ENCODE measurements around the gene RASL10B.
"Not testable (repeated sequence)": the region's sequence is repeated elsewhere in the genome, so short reads cannot be mapped to it uniquely, and the experiment has no call there.

The RASL10B gene

GRCh38 chr17:35748341-35748841 lies 17.0 kb downstream of the RASL10B start:
- peaks cover 0 to 55% (median 42%) of the 10 kb centered on the region in 5 donors for H3K4me1 ChIP-seq (ENCODE audit: control insufficient read depth in 5 of 5, insufficient read depth in 5 of 5, low read length in 5 of 5)
- no peak overlapping the region for H3K4me3 ChIP-seq (ENCODE audit: low read depth in 1 of 5, low read length in 5 of 5)
- peaks cover 0 to 45% (median 26%) of the 10 kb centered on the region in 5 donors for H3K27me3 ChIP-seq (ENCODE audit: control insufficient read depth in 5 of 5, insufficient read depth in 4 of 5, low read length in 5 of 5)
- H3K9me3 ChIP-seq (ENCODE audit: control insufficient read depth in 5 of 5, low read length in 5 of 5): no peaks in the 10 kb centered on the region
- H3K27ac ChIP-seq (ENCODE audit: low read depth, low read length): no peak overlapping the region
- no peaks in the 10 kb centered on the region for H3K36me3 ChIP-seq (ENCODE audit: control insufficient read depth in 5 of 5, insufficient read depth in 5 of 5, low read length in 5 of 5)
- no peak overlapping the region for H3K9ac ChIP-seq (ENCODE audit: low read length in 5 of 5)

GRCh38 chr17:35748979-35749378 lies 17.5 kb downstream of the RASL10B start:
- Histone ChIP-seq H3K27me3 (ENCODE audit: control insufficient read depth in 5 of 5, insufficient read depth in 4 of 5, low read length in 5 of 5) (peaks cover 0 to 40% (median 26%) of the 10 kb centered on the region in 5 donors), H3K36me3 (ENCODE audit: control insufficient read depth in 5 of 5, insufficient read depth in 5 of 5, low read length in 5 of 5) (no peaks in the 10 kb centered on the region), H3K4me3 (ENCODE audit: low read depth in 1 of 5, low read length in 5 of 5) (no peak overlapping the region), H3K27ac (ENCODE audit: low read depth, low read length) (no peak overlapping the region), H3K9ac (ENCODE audit: low read length in 5 of 5) (no peak overlapping the region), H3K9me3 (ENCODE audit: control insufficient read depth in 5 of 5, low read length in 5 of 5) (no peaks in the 10 kb centered on the region), H3K4me1 (ENCODE audit: control insufficient read depth in 5 of 5, insufficient read depth in 5 of 5, low read length in 5 of 5) (peaks cover 0 to 60% (median 48%) of the 10 kb centered on the region in 5 donors)

- Histone ChIP-seq H3K9me3 (ENCODE audit: control insufficient read depth in 5 of 5, low read length in 5 of 5) (no peaks in the 10 kb centered on the region), H3K4me3 (ENCODE audit: low read depth in 1 of 5, low read length in 5 of 5) (peak overlapping the region in 1 of 5 donors; percentile 5), H3K4me1 (ENCODE audit: control insufficient read depth in 5 of 5, insufficient read depth in 5 of 5, low read length in 5 of 5) (peaks cover 0 to 60% (median 48%) of the 10 kb centered on the region in 5 donors), H3K27ac (ENCODE audit: low read depth, low read length) (no peak overlapping the region), H3K9ac (ENCODE audit: low read length in 5 of 5) (no peak overlapping the region), H3K36me3 (ENCODE audit: control insufficient read depth in 5 of 5, insufficient read depth in 5 of 5, low read length in 5 of 5) (no peaks in the 10 kb centered on the region), H3K27me3 (ENCODE audit: control insufficient read depth in 5 of 5, insufficient read depth in 4 of 5, low read length in 5 of 5) (peaks cover 0 to 40% (median 26%) of the 10 kb centered on the region in 5 donors)
Observed at GRCh38 chr17:35749560-35750412, 18.3 kb downstream of the RASL10B start.

GRCh38 chr17:35750526-35751395 lies 19.3 kb downstream of the RASL10B start:
- peaks cover 0 to 36% (median 26%) of the 10 kb centered on the region in 5 donors for H3K27me3 ChIP-seq (ENCODE audit: control insufficient read depth in 5 of 5, insufficient read depth in 4 of 5, low read length in 5 of 5)
- H3K36me3 ChIP-seq (ENCODE audit: control insufficient read depth in 5 of 5, insufficient read depth in 5 of 5, low read length in 5 of 5): no peaks in the 10 kb centered on the region
- peak overlapping the region in 1 of 5 donors; percentile 5 for H3K4me3 ChIP-seq (ENCODE audit: low read depth in 1 of 5, low read length in 5 of 5)
- H3K27ac ChIP-seq (ENCODE audit: low read depth, low read length): no peak overlapping the region
- peaks cover 0 to 60% (median 48%) of the 10 kb centered on the region in 5 donors for H3K4me1 ChIP-seq (ENCODE audit: control insufficient read depth in 5 of 5, insufficient read depth in 5 of 5, low read length in 5 of 5)
- no peak overlapping the region for H3K9ac ChIP-seq (ENCODE audit: low read length in 5 of 5)
- H3K9me3 ChIP-seq (ENCODE audit: control insufficient read depth in 5 of 5, low read length in 5 of 5): no peaks in the 10 kb centered on the region

GRCh38 chr17:35751541-35751940 lies 20.1 kb downstream of the RASL10B start:
- H3K4me3 ChIP-seq (ENCODE audit: low read depth in 1 of 5, low read length in 5 of 5); H3K36me3 ChIP-seq (ENCODE audit: control insufficient read depth in 5 of 5, insufficient read depth in 5 of 5, low read length in 5 of 5); H3K9ac ChIP-seq (ENCODE audit: low read length in 5 of 5); H3K27ac ChIP-seq (ENCODE audit: low read depth, low read length); H3K9me3 ChIP-seq (ENCODE audit: control insufficient read depth in 5 of 5, low read length in 5 of 5): not testable (repeated sequence)
- peaks cover 0 to 36% (median 26%) of the 10 kb centered on the region in 5 donors for H3K27me3 ChIP-seq (ENCODE audit: control insufficient read depth in 5 of 5, insufficient read depth in 4 of 5, low read length in 5 of 5)
- H3K4me1 ChIP-seq (ENCODE audit: control insufficient read depth in 5 of 5, insufficient read depth in 5 of 5, low read length in 5 of 5): peaks cover 0 to 60% (median 48%) of the 10 kb centered on the region in 5 donors

GRCh38 chr17:35752471-35752870 lies 21.0 kb downstream of the RASL10B start:
- peaks cover 0 to 36% (median 26%) of the 10 kb centered on the region in 5 donors for H3K27me3 ChIP-seq (ENCODE audit: control insufficient read depth in 5 of 5, insufficient read depth in 4 of 5, low read length in 5 of 5)
- H3K9me3 ChIP-seq (ENCODE audit: control insufficient read depth in 5 of 5, low read length in 5 of 5): no peaks in the 10 kb centered on the region
- peak overlapping the region in 3 of 5 donors; percentile 11 to 52 (median 46) for H3K4me3 ChIP-seq (ENCODE audit: low read depth in 1 of 5, low read length in 5 of 5)
- peak overlapping the region in 1 of 5 donors; percentile 51 for H3K9ac ChIP-seq (ENCODE audit: low read length in 5 of 5)
- no peaks in the 10 kb centered on the region for H3K36me3 ChIP-seq (ENCODE audit: control insufficient read depth in 5 of 5, insufficient read depth in 5 of 5, low read length in 5 of 5)
- H3K4me1 ChIP-seq (ENCODE audit: control insufficient read depth in 5 of 5, insufficient read depth in 5 of 5, low read length in 5 of 5): peaks cover 0 to 60% (median 48%) of the 10 kb centered on the region in 5 donors
- no peak overlapping the region for H3K27ac ChIP-seq (ENCODE audit: low read depth, low read length)

GRCh38 chr17:35752945-35753764 lies 21.7 kb downstream of the RASL10B start, which contains the start of gene GAS2L2:
GAS2L2 (minus strand) TSS chr17:35753239; CDS start chr17:35752850, 389 bp downstream.
- Histone ChIP-seq H3K27me3 (ENCODE audit: control insufficient read depth in 5 of 5, insufficient read depth in 4 of 5, low read length in 5 of 5) (peaks cover 0 to 32% (median 23%) of the 10 kb centered on the region in 5 donors), H3K4me1 (ENCODE audit: control insufficient read depth in 5 of 5, insufficient read depth in 5 of 5, low read length in 5 of 5) (peaks cover 0 to 53% (median 48%) of the 10 kb centered on the region in 5 donors), H3K9me3 (ENCODE audit: control insufficient read depth in 5 of 5, low read length in 5 of 5) (no peaks in the 10 kb centered on the region), H3K4me3 (ENCODE audit: low read depth in 1 of 5, low read length in 5 of 5) (peak within 1 kb of the TSS in 3 of 5 donors; percentile 11 to 52 (median 46)), H3K36me3 (ENCODE audit: control insufficient read depth in 5 of 5, insufficient read depth in 5 of 5, low read length in 5 of 5) (no peaks in the 10 kb centered on the region), H3K9ac (ENCODE audit: low read length in 5 of 5) (peak within 1 kb of the TSS in 1 of 5 donors; percentile 51), H3K27ac (ENCODE audit: low read depth, low read length) (no peak within 1 kb of the TSS)

GRCh38 chr17:35757243-35757642 lies 25.8 kb downstream of the RASL10B start:
- no peaks in the 10 kb centered on the region for H3K36me3 ChIP-seq (ENCODE audit: control insufficient read depth in 5 of 5, insufficient read depth in 5 of 5, low read length in 5 of 5)
- H3K27me3 ChIP-seq (ENCODE audit: control insufficient read depth in 5 of 5, insufficient read depth in 4 of 5, low read length in 5 of 5): peaks cover 0 to 3% (median 0%) of the 10 kb centered on the region in 5 donors
- H3K9ac ChIP-seq (ENCODE audit: low read length in 5 of 5): no peak overlapping the region
- H3K4me3 ChIP-seq (ENCODE audit: low read depth in 1 of 5, low read length in 5 of 5): no peak overlapping the region
- no peak overlapping the region for H3K27ac ChIP-seq (ENCODE audit: low read depth, low read length)
- H3K9me3 ChIP-seq (ENCODE audit: control insufficient read depth in 5 of 5, low read length in 5 of 5): no peaks in the 10 kb centered on the region
- peaks cover 0 to 17% (median 17%) of the 10 kb centered on the region in 5 donors for H3K4me1 ChIP-seq (ENCODE audit: control insufficient read depth in 5 of 5, insufficient read depth in 5 of 5, low read length in 5 of 5)

GRCh38 chr17:35760587-35760986 lies 29.1 kb downstream of the RASL10B start, which contains the start of gene C17orf50:
C17orf50 (plus strand) TSS chr17:35760887; CDS start chr17:35760942, 55 bp downstream.
- Histone ChIP-seq H3K27me3 (ENCODE audit: control insufficient read depth in 5 of 5, insufficient read depth in 4 of 5, low read length in 5 of 5) (peaks cover 0 to 2% (median 0%) of the 10 kb centered on the region in 5 donors), H3K9me3 (ENCODE audit: control insufficient read depth in 5 of 5, low read length in 5 of 5) (no peaks in the 10 kb centered on the region), H3K27ac (ENCODE audit: low read depth, low read length) (no peak within 1 kb of the TSS), H3K9ac (ENCODE audit: low read length in 5 of 5) (no peak within 1 kb of the TSS), H3K4me3 (ENCODE audit: low read depth in 1 of 5, low read length in 5 of 5) (no peak within 1 kb of the TSS), H3K36me3 (ENCODE audit: control insufficient read depth in 5 of 5, insufficient read depth in 5 of 5, low read length in 5 of 5) (no peaks in the 10 kb centered on the region), H3K4me1 (ENCODE audit: control insufficient read depth in 5 of 5, insufficient read depth in 5 of 5, low read length in 5 of 5) (peaks cover 2 to 19% (median 18%) of the 10 kb centered on the region in 5 donors)
